Measurements from ENCODE around the gene ETF1.

DNA sequence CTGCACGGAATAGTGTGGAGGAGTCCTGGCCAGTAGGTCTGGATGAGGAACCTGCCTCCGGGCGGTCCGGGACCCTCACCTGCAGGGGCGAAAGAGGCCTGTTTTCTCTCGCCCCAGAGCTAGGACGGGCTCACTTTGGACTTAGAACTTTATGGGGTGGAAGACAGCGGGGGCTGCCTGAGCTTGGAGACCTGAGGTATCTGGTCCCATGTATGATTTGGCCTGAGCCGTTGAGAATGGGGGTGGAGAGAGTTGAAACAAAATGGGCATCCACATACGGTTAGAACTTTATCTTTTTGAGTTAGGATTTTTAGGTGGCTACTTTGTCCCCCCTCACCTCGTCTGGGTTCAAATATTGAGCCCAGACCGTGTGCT lies 681 bp upstream of the ETF1 start:
- TF ChIP-seq, protein P1, sequence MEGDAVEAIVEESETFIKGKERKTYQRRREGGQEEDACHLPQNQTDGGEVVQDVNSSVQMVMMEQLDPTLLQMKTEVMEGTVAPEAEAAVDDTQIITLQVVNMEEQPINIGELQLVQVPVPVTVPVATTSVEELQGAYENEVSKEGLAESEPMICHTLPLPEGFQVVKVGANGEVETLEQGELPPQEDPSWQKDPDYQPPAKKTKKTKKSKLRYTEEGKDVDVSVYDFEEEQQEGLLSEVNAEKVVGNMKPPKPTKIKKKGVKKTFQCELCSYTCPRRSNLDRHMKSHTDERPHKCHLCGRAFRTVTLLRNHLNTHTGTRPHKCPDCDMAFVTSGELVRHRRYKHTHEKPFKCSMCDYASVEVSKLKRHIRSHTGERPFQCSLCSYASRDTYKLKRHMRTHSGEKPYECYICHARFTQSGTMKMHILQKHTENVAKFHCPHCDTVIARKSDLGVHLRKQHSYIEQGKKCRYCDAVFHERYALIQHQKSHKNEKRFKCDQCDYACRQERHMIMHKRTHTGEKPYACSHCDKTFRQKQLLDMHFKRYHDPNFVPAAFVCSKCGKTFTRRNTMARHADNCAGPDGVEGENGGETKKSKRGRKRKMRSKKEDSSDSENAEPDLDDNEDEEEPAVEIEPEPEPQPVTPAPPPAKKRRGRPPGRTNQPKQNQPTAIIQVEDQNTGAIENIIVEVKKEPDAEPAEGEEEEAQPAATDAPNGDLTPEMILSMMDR (conservative IDR thresholded peaks at IDR 0.05; ENCODE audit: low read depth, low read length) = no peak
- no peak for TF ChIP-seq EZH2phosphoT487 (IDR thresholded peaks at IDR 0.05; ENCODE audit: borderline replicate concordance, low read length)

Data from PC-3 (cell line).